ELF-1 (cell line): ENCODE data around the gene KIF7.
"Not testable (repeated sequence)": the region's sequence is repeated elsewhere in the genome, so short reads cannot be mapped to it uniquely, and the experiment has no call there.

Source experiments
- DNase-seq: peaks from one replicate; pipeline ENCODE4 v3.0.0-alpha.2; 2016; ENCODE audit warnings: low read depth, low spot score

Gene KIF7

DNA sequence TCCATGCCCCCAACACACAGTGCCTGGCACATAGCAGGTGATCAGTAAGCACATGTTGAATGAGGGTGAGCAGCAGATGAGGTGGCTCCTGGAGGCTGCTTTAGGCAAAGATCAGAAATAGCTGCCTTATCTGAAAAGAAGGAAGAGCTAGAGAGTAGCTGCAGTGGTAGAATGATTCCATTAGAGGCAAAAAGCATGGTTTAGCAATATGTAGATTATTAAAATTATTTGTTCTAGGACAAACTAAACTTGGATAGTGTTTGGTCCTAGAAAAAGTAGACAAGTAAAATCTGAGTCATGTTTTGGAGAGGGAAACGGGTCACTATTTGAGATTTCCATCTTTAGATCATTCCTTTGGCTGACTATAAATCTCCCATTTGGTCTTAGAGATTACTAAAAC, 32.1 kb downstream of the KIF7 start:
- no peak for DNase-seq

DNA sequence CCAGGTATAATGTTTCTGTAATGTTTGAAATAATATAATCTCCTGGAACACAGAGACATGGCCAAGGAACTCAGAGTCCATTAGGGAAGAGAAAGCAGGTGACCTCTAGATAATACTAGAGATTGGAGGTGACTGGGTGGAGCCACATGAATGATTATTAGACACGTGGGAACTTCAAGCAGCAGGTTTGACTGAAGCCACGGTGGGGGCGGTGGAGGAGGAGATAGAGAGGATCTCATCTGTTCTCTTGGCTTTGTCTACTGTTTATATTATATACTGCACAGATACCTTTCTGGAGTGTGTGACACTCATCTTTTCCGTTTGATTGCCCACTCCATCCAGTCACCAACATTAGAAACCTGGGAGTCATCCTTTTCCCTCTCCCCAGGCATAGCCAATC, 33.7 kb downstream of the KIF7 start:
- DNase-seq, result no peak

DNA sequence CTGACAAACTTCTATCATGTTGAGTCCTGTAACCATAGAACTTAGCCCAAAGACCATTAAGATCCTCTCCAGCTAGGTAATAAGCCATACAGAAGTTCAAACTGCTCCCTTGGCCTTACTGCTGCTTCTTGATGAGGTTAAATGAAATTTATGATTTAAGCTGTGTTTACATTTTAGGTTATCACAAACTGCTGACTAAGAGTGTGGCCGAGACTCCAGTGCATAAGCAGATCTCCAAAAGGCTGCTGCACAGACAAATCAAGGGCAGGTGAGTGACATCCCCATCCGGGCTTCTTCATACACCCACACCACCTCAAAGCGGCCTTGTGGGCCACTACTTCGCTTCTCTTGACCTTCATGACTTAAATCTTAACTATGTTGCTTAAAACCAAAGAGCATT, 39.0 kb downstream of the KIF7 start:
- DNase-seq, result no peak

DNA sequence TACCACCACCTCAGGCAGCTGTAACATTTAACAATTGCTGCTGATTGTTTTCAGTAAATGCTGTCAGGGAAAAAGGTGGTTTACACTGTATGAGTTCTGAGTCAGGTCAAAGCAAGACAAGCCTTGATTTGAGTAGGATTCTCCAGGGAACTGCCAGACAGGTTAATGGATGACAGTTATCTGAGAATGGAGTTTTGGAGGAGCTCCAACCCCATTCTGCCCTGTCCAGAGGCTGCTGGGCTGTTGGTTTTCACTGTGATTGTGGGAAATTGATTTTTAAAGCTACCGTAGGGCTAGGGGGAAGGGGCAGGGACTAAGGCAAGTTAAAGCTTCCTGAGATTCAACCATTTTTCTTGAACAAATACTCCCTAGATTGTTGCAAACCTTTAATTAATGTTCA, 40.1 kb downstream of the KIF7 start:
- DNase-seq, result no peak

DNA sequence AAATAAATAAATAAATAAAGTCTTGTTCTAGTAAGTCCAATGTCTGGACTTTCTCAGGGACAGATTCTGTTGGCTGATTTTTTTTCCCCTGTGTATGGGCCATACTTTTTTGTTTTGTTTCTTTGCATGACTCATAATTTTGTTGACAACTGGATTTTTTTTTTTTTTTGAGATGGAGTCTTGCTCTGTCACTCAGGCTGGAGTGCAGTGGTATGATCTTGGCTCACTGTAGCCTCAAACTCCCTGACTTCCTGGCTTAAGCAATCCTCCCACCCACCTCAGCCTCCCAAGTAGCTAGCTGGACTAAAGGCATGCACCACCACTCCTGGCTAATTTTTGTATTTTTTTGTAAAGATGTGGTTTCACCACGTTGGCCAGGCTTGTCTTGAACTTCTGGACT, 41.1 kb downstream of the KIF7 start:
- DNase-seq, result no peak

DNA sequence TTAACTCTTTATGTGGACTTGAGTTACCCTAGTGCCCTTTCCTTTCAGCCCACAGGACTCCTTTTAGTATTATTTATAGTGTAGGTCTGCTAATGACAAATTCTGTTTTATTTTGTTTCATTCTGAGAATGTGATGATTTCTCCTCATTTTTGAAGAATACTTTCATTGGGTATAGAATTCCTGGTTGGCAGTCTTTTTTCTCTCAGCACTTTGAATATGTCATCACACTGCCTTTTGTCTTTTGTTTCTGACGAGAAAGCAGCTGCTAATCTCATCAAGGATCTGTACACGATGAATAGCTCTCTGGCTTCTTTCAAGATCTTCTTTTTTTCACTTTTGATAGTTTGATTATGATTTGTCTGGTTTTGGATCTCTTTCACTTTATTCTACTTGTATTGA, 42.2 kb downstream of the KIF7 start:
- DNase-seq, result no peak

DNA sequence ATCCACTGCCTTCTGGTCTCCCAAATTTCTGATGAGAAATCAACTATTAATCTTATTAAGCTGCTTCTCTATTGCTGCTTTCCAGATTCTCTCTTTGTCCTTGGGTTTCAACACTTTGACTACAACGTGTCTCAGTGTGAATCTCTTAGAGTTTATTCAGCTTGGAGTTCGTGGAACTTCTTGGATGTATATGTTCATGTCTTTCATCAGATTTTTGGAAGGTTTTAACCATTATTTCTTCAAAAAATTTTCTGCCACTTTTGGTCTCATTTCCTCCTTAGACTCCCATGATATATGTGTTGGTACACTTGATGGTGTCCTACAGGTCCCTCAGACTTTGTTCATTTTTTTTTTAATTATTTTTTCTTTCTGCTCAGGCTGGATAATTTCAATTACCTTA, 44.0 kb downstream of the KIF7 start:
- DNase-seq, result no peak

DNA sequence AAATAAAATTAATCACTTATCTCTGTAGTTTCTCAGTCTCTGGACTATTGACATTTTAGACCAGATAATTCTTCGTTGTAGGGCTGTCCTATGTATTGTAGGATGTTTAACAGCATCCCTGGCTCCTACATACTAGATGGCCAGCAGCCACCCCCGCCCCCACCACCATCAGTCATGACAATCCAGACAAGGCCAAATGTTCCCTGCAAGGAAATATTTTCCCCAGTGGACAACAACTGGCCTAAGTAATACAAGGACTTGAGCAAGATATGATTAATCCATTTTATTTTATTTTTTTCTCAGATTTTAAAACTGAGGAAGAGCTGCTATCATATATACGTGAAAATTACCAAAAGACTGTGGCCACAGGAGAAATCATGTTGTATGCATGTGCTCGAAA, 56.2 kb downstream of the KIF7 start:
- no peak for DNase-seq

DNA sequence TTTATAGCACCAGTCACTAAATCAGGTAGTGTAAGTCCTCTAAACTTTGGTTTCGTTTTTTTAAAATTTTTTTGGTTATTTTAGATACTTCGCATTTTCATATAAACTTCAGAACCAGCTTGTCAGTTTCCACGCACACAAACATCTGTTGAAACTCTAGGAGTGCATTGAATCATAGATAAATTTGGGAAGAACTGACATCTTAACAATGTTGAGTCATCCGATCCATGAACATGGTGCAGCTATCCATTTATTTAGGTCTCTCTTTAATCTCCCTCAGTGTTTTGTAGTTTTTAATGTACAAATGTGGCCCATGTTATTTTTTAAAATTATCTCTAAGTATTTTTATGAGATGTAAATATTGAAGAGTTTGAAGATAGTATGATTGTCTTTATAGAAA, 62.2 kb downstream of the KIF7 start:
- no peak for DNase-seq

DNA sequence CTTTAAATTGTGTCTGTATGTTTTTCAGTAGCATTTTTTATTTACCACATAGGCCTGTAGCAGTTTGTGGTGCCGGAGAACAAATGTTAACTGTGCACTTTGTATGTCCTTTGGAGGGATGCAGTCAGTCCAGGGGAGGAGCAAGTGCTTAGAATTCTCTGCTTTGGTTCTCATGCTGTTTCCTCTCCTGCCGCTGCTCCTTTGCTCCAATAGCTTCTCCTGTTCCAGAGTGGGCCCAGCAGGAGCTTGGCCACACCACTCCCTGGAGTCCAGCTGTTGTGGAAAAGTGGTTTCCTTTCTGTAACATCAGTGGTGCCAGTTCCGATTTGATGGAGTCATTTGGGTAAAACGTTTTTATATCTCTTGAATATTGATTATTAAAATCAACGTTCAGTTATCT, 63.4 kb downstream of the KIF7 start:
- peak; percentile 8 for DNase-seq

DNA sequence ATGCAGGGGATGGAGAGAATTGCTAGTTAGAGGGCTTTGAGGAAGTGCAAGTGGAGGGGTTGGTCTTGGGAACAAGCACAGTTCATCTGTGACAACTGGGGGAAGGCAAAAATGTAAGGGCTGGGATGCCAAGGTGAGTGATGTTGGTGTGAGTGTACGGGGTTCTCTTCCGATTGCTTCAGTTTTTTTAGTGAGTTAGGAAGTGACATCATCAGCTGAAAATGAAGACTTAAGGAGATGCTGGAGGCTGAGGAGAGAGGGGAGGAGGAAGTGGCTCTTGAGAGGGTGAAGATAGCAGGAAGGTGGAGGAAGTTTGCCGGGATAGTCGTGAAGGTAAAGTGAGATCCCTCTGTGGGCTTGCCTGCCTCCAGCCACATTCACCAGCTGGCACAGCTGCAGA, 67.3 kb downstream of the KIF7 start:
- no peak for DNase-seq

DNA sequence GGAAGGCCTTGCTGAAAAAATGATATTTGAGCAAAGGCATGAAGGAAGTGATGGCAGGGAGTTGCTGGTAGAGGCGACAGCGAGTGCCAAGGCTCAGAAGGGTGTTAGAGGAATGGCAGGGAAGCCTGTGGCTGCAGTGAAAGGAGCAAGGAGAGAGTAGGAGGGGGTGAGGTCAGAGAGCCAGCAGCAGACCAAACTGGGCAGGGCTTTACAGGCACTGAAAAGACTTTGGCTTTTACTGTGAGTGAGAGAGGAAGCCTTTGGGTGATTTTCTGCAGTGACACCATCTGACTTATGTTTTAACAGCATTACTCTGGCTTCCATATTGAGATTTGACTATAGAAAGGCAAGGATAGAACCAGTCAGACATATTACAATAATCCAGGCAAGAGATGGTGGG, 68.6 kb downstream of the KIF7 start:
- no peak for DNase-seq

DNA sequence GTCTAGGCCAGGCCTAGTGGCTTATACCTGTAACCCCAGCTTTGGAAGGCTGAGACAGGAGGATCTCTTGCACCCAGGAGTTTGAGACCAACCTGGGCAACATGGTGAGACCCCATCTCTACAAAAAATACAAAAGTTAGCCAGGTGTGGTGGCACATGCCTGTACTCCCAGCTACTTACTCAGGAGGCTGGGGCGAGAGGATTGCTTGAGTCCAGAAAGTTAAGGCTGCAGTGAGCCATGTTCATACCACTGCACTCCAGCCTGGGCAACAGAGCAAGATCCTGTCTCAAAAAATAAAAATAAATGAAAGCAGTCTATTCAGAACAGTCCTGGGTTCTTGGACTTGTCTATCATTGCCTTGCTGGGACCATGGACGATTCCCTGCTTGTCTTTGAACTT, 74.5 kb downstream of the KIF7 start:
- not testable (repeated sequence) for DNase-seq

DNA sequence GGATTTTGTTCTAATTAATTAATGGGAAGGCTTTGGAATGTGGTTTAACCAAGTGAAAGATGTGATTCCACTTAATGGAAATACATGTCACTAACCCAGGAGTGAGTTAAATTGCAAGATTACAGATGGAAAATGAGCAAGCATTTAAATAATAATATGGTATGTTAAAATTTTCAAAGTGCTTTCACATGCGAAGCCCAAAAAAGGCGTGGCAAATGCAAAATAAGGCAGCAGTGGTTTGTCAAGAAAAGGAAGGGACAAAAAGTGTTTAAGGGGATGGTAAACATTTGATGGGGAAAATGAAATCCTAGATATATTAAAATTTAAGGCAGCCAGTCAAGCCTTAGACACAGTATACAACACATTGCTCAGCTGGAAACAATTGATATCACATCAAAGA, 77.1 kb downstream of the KIF7 start:
- DNase-seq, result no peak
